Fibroblast of villous mesenchyme (primary cell): ENCODE results near the gene PILRB. TPM values are rescaled to one million over a fixed set of nuclear protein-coding genes. Genes with fewer than 3 reads are reported as not detected.
A peak's percentile ranks its signal among the peaks of the same experiment; 100 is the strongest.
"Not testable (repeated sequence)": the region's sequence is repeated elsewhere in the genome, so short reads cannot be mapped to it uniquely, and the experiment has no call there.

ENCODE experiments used
- DNase-seq: peaks from one replicate; pipeline ENCODE4 v3.0.0-alpha.2; 2010; ENCODE audit warnings: low read depth
- H3K4me3 ChIP-seq: 2 replicates; pipeline ENCODE4 v1.5.1; 2011; ENCODE audit warnings: low read depth, mild to moderate bottlenecking, low read length
- CTCF ChIP-seq: IDR thresholded peaks from 2 replicates; pipeline ENCODE4 v1.5.1; 2012; ENCODE audit warnings: low read depth, mild to moderate bottlenecking, low read length; ENCODE audit not compliant: insufficient read depth
- total RNA-seq: library from RNA; depleted of rRNA; stranded (reverse); fragments of >200 nt; gene quantifications from 2 replicates; pipeline ENCODE4 v1.2.3, GENCODE V29; 2012

The PILRB gene
- total RNA-seq, 1 donor: 11.7 TPM

GRCh38 chr7:100369105-100369504 is 11.2 kb downstream of the PILRB start:
- DNase-seq: no peak
- no peak for TF ChIP-seq CTCF
- no peak overlapping the region for H3K4me3 ChIP-seq

GRCh38 chr7:100370303-100370702 is 12.4 kb downstream of the PILRB start:
- H3K4me3 ChIP-seq: no peak overlapping the region
- no peak for TF ChIP-seq CTCF
- DNase-seq: no peak

- DNase-seq: no peak
- no peak for TF ChIP-seq CTCF
These were observed 12.8 kb downstream of the PILRB start for GRCh38 chr7:100370746-100371145.

GRCh38 chr7:100371561-100372171 is 13.7 kb downstream of the PILRB start:
- no peak for TF ChIP-seq CTCF
- no peak for DNase-seq
- no peak overlapping the region for H3K4me3 ChIP-seq

More at GRCh38 chr7:100370746-100371145, 12.8 kb downstream of the PILRB start:
- no peak overlapping the region for H3K4me3 ChIP-seq

GRCh38 chr7:100372256-100372655 is 14.3 kb downstream of the PILRB start:
- TF ChIP-seq CTCF: no peak
- peak; percentile 60 for DNase-seq
- no peak overlapping the region for H3K4me3 ChIP-seq

- TF ChIP-seq CTCF: no peak
- H3K4me3 ChIP-seq: no peak overlapping the region
- no peak for DNase-seq
These were observed 14.8 kb downstream of the PILRB start for GRCh38 chr7:100372694-100373093.

GRCh38 chr7:100373261-100373831 is 15.4 kb downstream of the PILRB start, which contains the start of gene PILRA:
TSS of gene PILRA (plus strand) at chr7:100373487. CDS start at chr7:100373657, 170 bp downstream.
- no peak for TF ChIP-seq CTCF
- H3K4me3 ChIP-seq: no peak within 1 kb of the TSS
- no peak for DNase-seq

GRCh38 chr7:100373870-100374598 is 16.1 kb downstream of the PILRB start:
- not testable (repeated sequence) for H3K4me3 ChIP-seq, DNase-seq
